ENCODE measurements around the gene FADS1. TPM values are rescaled to one million over a fixed set of nuclear protein-coding genes. Genes with fewer than 3 reads are reported as not detected.

Gene FADS1
- total and polyA plus RNA-seq, 4 donors, result 63.6 to 94.9 (median 91.9) TPM

DNA sequence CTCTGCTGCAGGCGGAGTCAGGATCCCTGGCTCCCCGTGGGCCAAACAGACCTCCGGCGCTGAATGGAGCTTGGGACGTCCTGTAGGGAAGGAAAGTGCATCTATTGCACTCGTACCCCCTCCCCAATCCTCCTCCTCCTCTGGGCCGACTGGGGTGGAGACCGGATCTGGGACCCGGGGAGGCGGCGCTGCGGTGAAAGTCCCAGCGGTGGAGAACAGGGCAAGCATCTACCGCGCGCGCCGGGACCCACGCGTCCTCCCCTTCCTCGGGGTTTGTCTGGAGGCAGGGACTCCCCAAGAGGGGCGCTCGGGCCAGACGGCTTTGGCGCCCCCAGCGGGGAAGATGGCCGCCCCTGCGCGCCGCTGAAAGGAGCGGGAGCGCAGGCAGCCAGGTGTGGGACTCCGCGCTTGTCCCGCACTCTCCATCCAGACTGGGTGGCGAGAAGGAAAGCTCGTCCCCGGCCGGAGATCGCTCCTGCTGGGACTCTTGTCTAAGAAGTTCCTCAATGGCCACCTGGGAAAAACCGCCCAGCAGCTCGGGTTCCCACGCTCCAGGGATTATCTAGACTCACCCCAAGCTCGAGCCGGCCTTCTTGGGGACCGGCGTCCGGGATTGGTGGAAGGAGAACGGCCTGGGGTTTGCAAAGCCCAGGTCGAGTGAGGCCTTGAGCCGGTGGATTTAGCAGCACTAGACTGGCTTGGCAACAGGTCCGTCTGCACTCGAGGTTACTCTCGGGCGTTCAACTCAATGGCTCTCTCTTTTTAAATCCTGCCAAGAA, 12.0 kb upstream of the FADS1 start:
- WGBS (ENCODE audit: insufficient coverage), result 0% methylated on average over 50 of the region's 55 CpGs
- DNase-seq (ENCODE audit: low read depth in 4 of 6, low spot score in 6 of 6), result peak in 2 of 6 donors; percentile 83 to 84
- H3K4me1 ChIP-seq (ENCODE audit: control insufficient read depth, insufficient read depth, low read length), result peaks cover 63% of the 10 kb centered on the region
- H3K9me3 ChIP-seq (ENCODE audit: control insufficient read depth, insufficient read depth, low read length), result no peaks in the 10 kb centered on the region
- peak overlapping the region; percentile 97 for H3K4me3 ChIP-seq (ENCODE audit: low read depth, low read length)
- H3K27ac ChIP-seq (ENCODE audit: low read depth, low read length), result peak overlapping the region; percentile 98
- H3K36me3 ChIP-seq (ENCODE audit: control insufficient read depth, insufficient read depth, low read length), result peaks cover 19% of the 10 kb centered on the region
- H3K27me3 ChIP-seq (ENCODE audit: control insufficient read depth, insufficient read depth, low read length), result no peaks in the 10 kb centered on the region

- H3K27me3 ChIP-seq (ENCODE audit: control insufficient read depth, insufficient read depth, low read length), result no peaks in the 10 kb centered on the region
- peak overlapping the region; percentile 98 for H3K27ac ChIP-seq (ENCODE audit: low read depth, low read length)
- H3K4me3 ChIP-seq (ENCODE audit: low read depth, low read length), result peak overlapping the region; percentile 97
- under 1% methylated on average over 16 of the region's 16 CpGs for WGBS (ENCODE audit: insufficient coverage)
- H3K9me3 ChIP-seq (ENCODE audit: control insufficient read depth, insufficient read depth, low read length), result no peaks in the 10 kb centered on the region
- H3K4me1 ChIP-seq (ENCODE audit: control insufficient read depth, insufficient read depth, low read length), result peaks cover 58% of the 10 kb centered on the region
- H3K36me3 ChIP-seq (ENCODE audit: control insufficient read depth, insufficient read depth, low read length), result peaks cover 15% of the 10 kb centered on the region
- no peak for DNase-seq (ENCODE audit: low read depth in 4 of 6, low spot score in 6 of 6)
Measured at GRCh38 chr11:61828379-61828628, 11.5 kb upstream of the FADS1 start.

DNA sequence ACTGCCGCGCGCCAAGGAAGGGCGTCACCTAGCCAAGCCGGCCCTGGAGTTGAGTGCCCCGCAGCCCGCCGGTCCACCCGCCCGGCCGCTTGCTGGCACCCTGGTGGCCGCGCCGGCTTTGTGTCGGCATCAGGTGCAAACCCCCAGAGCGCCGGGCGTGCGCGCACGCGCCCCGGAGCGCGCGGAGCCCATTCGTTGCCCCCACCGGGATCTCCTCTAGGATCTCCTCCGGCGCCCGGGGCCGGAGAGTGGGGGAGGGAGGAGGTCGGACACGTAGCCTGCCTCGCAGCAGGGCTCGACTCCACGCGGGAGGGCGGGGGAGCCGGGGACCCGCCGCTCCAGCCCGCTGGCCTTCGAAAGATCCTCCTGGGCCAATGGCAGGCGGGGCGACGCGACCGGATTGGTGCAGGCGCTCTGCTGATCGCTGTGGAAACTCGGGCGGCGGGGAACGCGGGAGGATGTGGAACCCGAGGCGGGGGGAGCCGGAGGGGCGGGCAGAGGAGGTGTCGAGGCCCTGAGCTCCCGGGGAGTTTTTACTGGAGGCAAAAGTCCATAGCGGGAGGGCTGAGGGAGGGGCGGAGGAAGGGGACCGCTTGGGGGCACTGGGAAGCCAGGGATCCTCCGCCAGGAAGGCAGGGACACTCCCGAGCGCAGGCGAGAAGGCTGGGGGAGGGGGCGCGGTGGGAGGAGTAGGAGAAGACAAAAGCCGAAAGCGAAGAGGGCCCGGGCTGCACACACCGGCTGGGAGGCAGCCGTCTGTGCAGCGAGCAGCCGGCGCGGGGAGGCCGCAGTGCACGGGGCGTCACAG, 11.0 kb upstream of the FADS1 start, which contains the start of gene FADS2:
Gene FADS2 (plus strand): TSS at position 730 of the 808 bp plus-strand sequence. CDS start 91 bp downstream, outside the sequence.
- H3K4me1 ChIP-seq (ENCODE audit: control insufficient read depth, insufficient read depth, low read length), result peaks cover 54% of the 10 kb centered on the region
- peak within 1 kb of the TSS; percentile 97 for H3K4me3 ChIP-seq (ENCODE audit: low read depth, low read length)
- peaks cover 12% of the 10 kb centered on the region for H3K36me3 ChIP-seq (ENCODE audit: control insufficient read depth, insufficient read depth, low read length)
- H3K9me3 ChIP-seq (ENCODE audit: control insufficient read depth, insufficient read depth, low read length), result no peaks in the 10 kb centered on the region
- WGBS (ENCODE audit: insufficient coverage), result under 1% methylated on average over 83 of the region's 83 CpGs
- peak within 1 kb of the TSS; percentile 98 for H3K27ac ChIP-seq (ENCODE audit: low read depth, low read length)
- no peaks in the 10 kb centered on the region for H3K27me3 ChIP-seq (ENCODE audit: control insufficient read depth, insufficient read depth, low read length)
- DNase-seq (ENCODE audit: low read depth in 4 of 6, low spot score in 6 of 6), result peak; percentile 88 to 99 (median 94)

DNA sequence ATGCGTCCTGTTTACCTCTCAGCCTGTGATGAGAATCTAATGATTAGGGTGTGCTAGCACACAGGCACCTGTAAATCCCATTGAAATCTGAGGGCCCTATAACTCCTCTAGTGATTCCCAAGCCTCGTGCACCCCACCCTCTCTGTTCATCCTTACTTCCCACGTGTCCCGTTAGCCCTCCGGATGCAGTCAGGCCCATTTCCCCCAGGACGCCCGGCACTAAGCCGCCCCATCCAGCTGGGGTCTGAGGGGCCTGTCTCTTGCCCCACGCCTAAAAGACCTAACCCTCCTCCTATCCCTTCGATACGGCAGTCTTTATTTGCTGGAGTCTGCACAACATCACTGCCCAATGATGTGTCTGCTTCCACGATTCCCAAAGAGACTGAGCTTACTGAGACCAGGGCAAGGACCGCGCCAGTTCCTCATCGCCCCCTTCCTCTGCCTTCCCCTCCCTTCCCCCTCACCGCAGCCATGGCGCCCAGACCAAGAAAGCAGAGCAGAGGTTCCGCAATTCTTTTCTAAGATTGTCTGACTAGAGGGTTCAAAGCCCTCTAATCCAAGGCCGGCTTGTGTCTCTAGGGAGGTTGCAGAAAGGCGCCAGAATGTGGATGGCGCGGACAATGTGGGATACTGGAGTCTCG, 10.2 kb upstream of the FADS1 start:
- H3K36me3 ChIP-seq (ENCODE audit: control insufficient read depth, insufficient read depth, low read length), result peaks cover 7% of the 10 kb centered on the region
- peak overlapping the region; percentile 97 for H3K4me3 ChIP-seq (ENCODE audit: low read depth, low read length)
- DNase-seq (ENCODE audit: low read depth in 4 of 6, low spot score in 6 of 6), result peak in 1 of 6 donors; percentile 89
- 2% methylated on average over 19 of the region's 23 CpGs for WGBS (ENCODE audit: insufficient coverage)
- H3K27ac ChIP-seq (ENCODE audit: low read depth, low read length), result peak overlapping the region; percentile 98
- H3K9me3 ChIP-seq (ENCODE audit: control insufficient read depth, insufficient read depth, low read length), result no peaks in the 10 kb centered on the region
- no peaks in the 10 kb centered on the region for H3K27me3 ChIP-seq (ENCODE audit: control insufficient read depth, insufficient read depth, low read length)
- peaks cover 47% of the 10 kb centered on the region for H3K4me1 ChIP-seq (ENCODE audit: control insufficient read depth, insufficient read depth, low read length)

- no peak for DNase-seq (ENCODE audit: low read depth in 4 of 6, low spot score in 6 of 6)
- no peak overlapping the region for H3K4me3 ChIP-seq (ENCODE audit: low read depth, low read length)
- H3K4me1 ChIP-seq (ENCODE audit: control insufficient read depth, insufficient read depth, low read length), result peaks cover 20% of the 10 kb centered on the region
- no peaks in the 10 kb centered on the region for H3K36me3 ChIP-seq (ENCODE audit: control insufficient read depth, insufficient read depth, low read length)
- no peaks in the 10 kb centered on the region for H3K27me3 ChIP-seq (ENCODE audit: control insufficient read depth, insufficient read depth, low read length)
- H3K27ac ChIP-seq (ENCODE audit: low read depth, low read length), result no peak overlapping the region
- no peaks in the 10 kb centered on the region for H3K9me3 ChIP-seq (ENCODE audit: control insufficient read depth, insufficient read depth, low read length)
- no CpG with 5 or more reads among the region's 2 CpGs for WGBS (ENCODE audit: insufficient coverage)
Measured at GRCh38 chr11:61820174-61820573, 3.4 kb upstream of the FADS1 start.

- Histone ChIP-seq H3K36me3 (ENCODE audit: control insufficient read depth, insufficient read depth, low read length) (peaks cover 17% of the 10 kb centered on the region), H3K4me3 (ENCODE audit: low read depth, low read length) (peak overlapping the region; percentile 55), H3K4me1 (ENCODE audit: control insufficient read depth, insufficient read depth, low read length) (peaks cover 33% of the 10 kb centered on the region), H3K27ac (ENCODE audit: low read depth, low read length) (peak overlapping the region; percentile 96), H3K9me3 (ENCODE audit: control insufficient read depth, insufficient read depth, low read length) (no peaks in the 10 kb centered on the region), H3K27me3 (ENCODE audit: control insufficient read depth, insufficient read depth, low read length) (no peaks in the 10 kb centered on the region)
- DNase-seq (ENCODE audit: low read depth in 4 of 6, low spot score in 6 of 6), result no peak
- 43% methylated on average over 3 of the region's 6 CpGs for WGBS (ENCODE audit: insufficient coverage)
Measured at GRCh38 chr11:61817471-61818202, 834 bp upstream of the FADS1 start.

- Histone ChIP-seq H3K4me1 (ENCODE audit: control insufficient read depth, insufficient read depth, low read length) (peaks cover 35% of the 10 kb centered on the region), H3K36me3 (ENCODE audit: control insufficient read depth, insufficient read depth, low read length) (peaks cover 32% of the 10 kb centered on the region), H3K4me3 (ENCODE audit: low read depth, low read length) (peak overlapping the region; percentile 90), H3K27ac (ENCODE audit: low read depth, low read length) (peak overlapping the region; percentile 96), H3K9me3 (ENCODE audit: control insufficient read depth, insufficient read depth, low read length) (no peaks in the 10 kb centered on the region), H3K27me3 (ENCODE audit: control insufficient read depth, insufficient read depth, low read length) (no peaks in the 10 kb centered on the region)
- WGBS (ENCODE audit: insufficient coverage), result under 1% methylated on average over 62 of the region's 69 CpGs
- DNase-seq (ENCODE audit: low read depth in 4 of 6, low spot score in 6 of 6), result peak in 3 of 6 donors; percentile 52 to 89 (median 84)
Measured at GRCh38 chr11:61815790-61816735, 740 bp downstream of the FADS1 start.

DNA sequence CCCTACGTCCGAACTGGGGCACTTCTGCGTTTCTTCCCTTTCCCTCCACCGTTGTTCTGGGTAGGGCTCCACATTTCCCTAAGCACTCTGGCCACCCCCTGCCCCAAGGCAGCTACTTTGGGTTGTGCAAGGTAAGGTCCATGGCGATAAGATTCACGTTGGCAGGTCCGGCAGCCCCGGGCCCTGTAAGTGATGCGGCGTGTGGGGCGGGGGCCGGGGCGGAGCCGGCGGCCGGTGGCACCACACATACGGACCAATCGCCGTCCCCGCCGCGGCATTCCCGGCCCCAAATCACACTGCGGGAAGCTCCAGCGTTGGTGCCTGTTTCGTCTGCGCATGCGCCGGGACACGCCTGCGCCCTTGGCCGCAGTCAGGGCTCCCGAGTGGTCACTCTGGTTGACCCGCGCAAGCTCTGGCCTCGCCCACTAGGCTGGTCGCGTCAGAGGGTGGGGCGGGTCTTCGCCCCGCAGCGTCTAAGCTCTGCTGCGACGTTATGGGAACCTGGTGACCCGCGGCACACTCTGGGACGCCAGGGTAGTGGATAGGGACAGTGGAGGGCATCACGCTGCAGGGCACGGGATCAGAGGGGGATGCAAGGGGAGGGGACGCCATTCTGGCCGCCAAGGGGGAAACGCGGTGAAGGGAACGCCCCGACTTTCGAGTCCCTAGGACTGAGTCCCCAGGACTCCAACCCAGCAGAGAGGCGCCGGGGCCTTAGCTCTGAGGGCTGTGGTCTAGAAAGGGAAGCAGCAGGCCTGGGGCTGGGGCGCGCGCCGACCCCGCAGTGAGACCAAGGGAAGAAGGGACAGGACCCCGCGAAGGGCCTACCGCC, 1.6 kb downstream of the FADS1 start:
- Histone ChIP-seq H3K27ac (ENCODE audit: low read depth, low read length) (peak overlapping the region; percentile 96), H3K4me3 (ENCODE audit: low read depth, low read length) (peak overlapping the region; percentile 90), H3K36me3 (ENCODE audit: control insufficient read depth, insufficient read depth, low read length) (peaks cover 41% of the 10 kb centered on the region), H3K4me1 (ENCODE audit: control insufficient read depth, insufficient read depth, low read length) (peaks cover 35% of the 10 kb centered on the region), H3K9me3 (ENCODE audit: control insufficient read depth, insufficient read depth, low read length) (no peaks in the 10 kb centered on the region), H3K27me3 (ENCODE audit: control insufficient read depth, insufficient read depth, low read length) (no peaks in the 10 kb centered on the region)
- DNase-seq (ENCODE audit: low read depth in 4 of 6, low spot score in 6 of 6), result peak; percentile 85 to 98 (median 88)
- under 1% methylated on average over 62 of the region's 66 CpGs for WGBS (ENCODE audit: insufficient coverage)
